Peyer's patch (tissue), 4 donors: ENCODE data around the gene PAQR3. TPM values are rescaled to one million over a fixed set of nuclear protein-coding genes. Genes with fewer than 3 reads are reported as not detected.
"Not testable (repeated sequence)": the region's sequence is repeated elsewhere in the genome, so short reads cannot be mapped to it uniquely, and the experiment has no call there.

Source experiments
- DNase-seq, 3 donors: peaks; one replicate each; pipeline ENCODE4 v3.0.0-alpha.2; 2017 to 2019
- H3K27ac ChIP-seq, 4 donors: fragments of 200-600 bp; sonication (generic); one replicate each; pipeline ENCODE4 v1.5.1; 2016 to 2019
- H3K27me3 ChIP-seq, 2 donors: fragments of 200-600 bp; sonication (generic); one replicate each; pipeline ENCODE4 v1.5.1; 2019
- H3K36me3 ChIP-seq, 3 donors: fragments of 200-600 bp; sonication (generic); one replicate each; pipeline ENCODE4 v1.5.1; 2016 to 2019
- H3K4me1 ChIP-seq, 4 donors: fragments of 200-600 bp; sonication (generic); one replicate each; pipeline ENCODE4 v1.5.1; 2016 to 2019
- H3K4me3 ChIP-seq, 4 donors: fragments of 200-600 bp; sonication (generic); 1 replicate in 3 of 4; 2 replicates in 1 of 4; pipeline ENCODE4 v1.5.1; 2016 to 2019; ENCODE audit warnings: mild to moderate bottlenecking in 1 of 4
- H3K9me3 ChIP-seq, 4 donors: fragments of 200-600 bp; sonication (generic); one replicate each; pipeline ENCODE4 v1.5.1; 2016 to 2019; ENCODE audit warnings: mild to moderate bottlenecking in 1 of 4
- CTCF ChIP-seq, 6 experiments: fragments of 450-650 bp in 4 of 6; fragments of 200-600 bp in 2 of 6; sonication (generic) in 1 of 6; IDR thresholded peaks; one replicate each; pipeline ENCODE4 v1.5.1; 2017 to 2019; ENCODE audit warnings: antibody characterized with exemption in 6 of 6, mild to moderate bottlenecking in 3 of 6, moderate library complexity in 1 of 6
- POLR2A ChIP-seq, 2 donors: fragments of 450-650 bp; IDR thresholded peaks; one replicate each; pipeline ENCODE4 v1.5.1; 2017; ENCODE audit warnings: antibody characterized with exemption in 2 of 2, mild to moderate bottlenecking in 2 of 2, moderate library complexity in 2 of 2
- total RNA-seq, 4 donors: library from RNA; depleted of rRNA; stranded (reverse); fragments of >200 nt; gene quantifications; one replicate each; pipeline ENCODE4 v1.1.0, GENCODE V29; 2016

Gene PAQR3
- total RNA-seq, 4 donors from 2014 or later = 12.9 to 31.5 (median 19.7) TPM

DNA sequence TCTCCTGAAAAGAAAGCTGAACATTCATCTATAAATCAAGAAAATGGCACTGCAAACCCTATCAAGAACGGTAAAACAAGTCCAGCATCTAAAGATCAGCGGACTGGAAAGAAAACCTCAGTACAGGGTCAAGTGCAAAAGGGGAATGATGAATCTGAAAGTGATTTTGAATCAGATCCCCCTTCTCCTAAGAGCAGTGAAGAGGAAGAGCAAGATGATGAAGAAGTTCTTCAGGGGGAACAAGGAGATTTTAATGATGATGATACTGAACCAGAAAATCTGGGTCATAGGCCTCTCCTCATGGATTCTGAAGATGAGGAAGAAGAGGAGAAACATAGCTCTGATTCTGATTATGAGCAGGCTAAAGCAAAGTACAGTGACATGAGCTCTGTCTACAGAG, 28.6 kb downstream of the PAQR3 start:
- no peak overlapping the region for H3K4me3 ChIP-seq
- TF ChIP-seq CTCF (IDR thresholded peaks at IDR 0.05) (no peak), POLR2A (IDR thresholded peaks at IDR 0.05) (no peak)
- peaks cover 0 to 18% (median 0%) of the 10 kb centered on the region in 3 donors for H3K36me3 ChIP-seq

GRCh38 chr4:78908974-78909373, 30.3 kb downstream of the PAQR3 start:
- H3K9me3 ChIP-seq, DNase-seq, H3K27ac ChIP-seq, H3K4me1 ChIP-seq, H3K4me3 ChIP-seq, H3K27me3 ChIP-seq: not testable (repeated sequence)
- peaks cover 0 to 18% (median 0%) of the 10 kb centered on the region in 3 donors for H3K36me3 ChIP-seq

More for the DNA sequence above, 28.6 kb downstream of the PAQR3 start:
- H3K4me1 ChIP-seq = no peaks in the 10 kb centered on the region
- H3K27me3 ChIP-seq = no peaks in the 10 kb centered on the region
- DNase-seq = no peak
- no peak overlapping the region for H3K27ac ChIP-seq
- H3K9me3 ChIP-seq = no peaks in the 10 kb centered on the region

DNA sequence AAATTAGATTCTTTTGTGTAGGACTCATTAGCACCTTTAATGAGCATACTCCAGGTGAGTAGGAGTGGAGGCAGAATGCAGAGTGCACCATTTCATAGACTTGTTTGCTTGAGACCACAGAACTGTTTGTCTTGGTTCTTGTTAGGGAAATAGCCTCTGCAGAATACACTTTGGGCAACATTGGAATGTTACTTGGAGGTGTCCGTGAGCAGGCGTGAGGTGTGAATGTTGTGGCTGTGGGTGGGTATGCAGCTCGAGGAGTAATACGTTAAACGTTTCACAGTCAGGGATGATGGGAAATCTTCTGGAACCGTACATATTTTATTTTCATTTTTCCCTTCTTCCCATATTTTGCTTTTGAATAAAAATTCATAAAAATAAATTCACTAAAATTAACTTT, 31.6 kb downstream of the PAQR3 start:
- no peaks in the 10 kb centered on the region for H3K9me3 ChIP-seq
- no peak overlapping the region for H3K4me3 ChIP-seq
- TF ChIP-seq CTCF (IDR thresholded peaks at IDR 0.05) (no peak), POLR2A (IDR thresholded peaks at IDR 0.05) (no peak)

DNA sequence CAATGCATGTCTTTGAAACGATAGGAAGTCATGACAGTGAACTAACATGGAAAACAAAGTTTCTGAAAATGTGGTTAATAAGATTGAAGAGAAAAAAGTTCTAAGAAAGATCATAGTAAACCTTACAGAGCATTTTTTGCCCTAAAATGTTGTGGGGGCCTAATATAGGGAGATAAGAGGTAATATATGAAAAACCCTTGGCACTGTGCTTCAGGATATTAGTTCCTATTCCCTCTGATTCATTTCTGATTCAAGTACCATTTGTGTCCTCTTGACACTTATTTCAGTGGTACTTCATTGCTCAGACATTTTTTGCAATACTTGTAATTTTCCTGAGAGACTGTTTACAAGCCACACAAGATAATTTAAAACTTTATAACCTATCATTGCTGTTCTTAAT, 35.1 kb downstream of the PAQR3 start:
- H3K4me1 ChIP-seq = peaks cover 0 to 19% (median 0%) of the 10 kb centered on the region in 4 donors
- no peaks in the 10 kb centered on the region for H3K27me3 ChIP-seq
- H3K4me3 ChIP-seq = no peak overlapping the region
- no peak overlapping the region for H3K27ac ChIP-seq
- no peaks in the 10 kb centered on the region for H3K9me3 ChIP-seq
- no peaks in the 10 kb centered on the region for H3K36me3 ChIP-seq
- DNase-seq = no peak
- no peak for TF ChIP-seq POLR2A (IDR thresholded peaks at IDR 0.05)
- no peak for TF ChIP-seq CTCF (IDR thresholded peaks at IDR 0.05)

More for the DNA sequence above, 31.6 kb downstream of the PAQR3 start:
- peaks cover 0 to 15% (median 0%) of the 10 kb centered on the region in 3 donors for H3K36me3 ChIP-seq
- no peak for DNase-seq
- H3K27ac ChIP-seq = no peak overlapping the region
- peaks cover 0 to under 1% (median 0%) of the 10 kb centered on the region in 4 donors for H3K4me1 ChIP-seq
- no peaks in the 10 kb centered on the region for H3K27me3 ChIP-seq

DNA sequence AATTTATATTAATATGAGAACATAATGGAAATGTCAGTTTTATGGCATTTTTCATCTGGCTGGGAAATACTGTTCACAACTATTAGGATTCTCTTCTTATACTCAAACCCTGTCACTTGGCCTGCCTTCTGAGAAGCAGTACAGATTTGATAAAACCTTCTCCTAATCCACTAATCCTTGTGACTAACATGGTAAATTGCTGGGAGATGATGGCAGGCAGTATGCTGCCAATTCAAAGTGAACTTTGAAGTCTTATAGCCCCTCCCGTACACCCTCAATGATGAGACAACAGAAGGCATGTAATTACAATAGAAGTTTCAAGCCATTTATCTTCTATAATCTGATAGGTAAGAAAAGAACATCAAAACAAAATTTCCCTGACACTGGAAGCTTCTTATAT, 36.9 kb downstream of the PAQR3 start:
- TF ChIP-seq POLR2A (IDR thresholded peaks at IDR 0.05) (no peak), CTCF (IDR thresholded peaks at IDR 0.05) (no peak)
- DNase-seq = peak in 1 of 3 donors; percentile 65

DNA sequence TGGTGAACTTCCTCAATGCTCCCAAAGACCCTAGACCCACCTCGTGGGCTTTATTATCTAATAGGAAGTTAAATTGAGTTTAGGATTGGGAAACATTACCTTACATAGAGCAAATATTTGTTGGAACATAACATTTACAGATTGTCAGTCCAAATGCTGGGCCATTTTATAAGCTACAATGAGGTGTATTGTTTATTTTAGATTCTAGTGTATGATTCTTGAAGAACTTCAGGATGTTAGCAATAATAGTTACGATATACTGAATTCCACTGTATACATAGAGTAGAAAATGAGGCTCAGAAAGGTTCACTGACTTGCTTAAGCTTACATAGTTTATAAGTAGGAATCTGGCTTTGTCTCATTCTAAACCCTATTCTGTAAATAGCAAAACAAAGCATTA, 37.4 kb downstream of the PAQR3 start:
- Histone ChIP-seq H3K4me3 (no peak overlapping the region), H3K9me3 (no peaks in the 10 kb centered on the region), H3K27me3 (no peaks in the 10 kb centered on the region), H3K4me1 (peaks cover 0 to 19% (median 0%) of the 10 kb centered on the region in 4 donors), H3K36me3 (no peaks in the 10 kb centered on the region), H3K27ac (no peak overlapping the region)
- DNase-seq = no peak
- no peak for TF ChIP-seq CTCF (IDR thresholded peaks at IDR 0.05)
- TF ChIP-seq POLR2A (IDR thresholded peaks at IDR 0.05) = no peak

More for the DNA sequence above, 36.9 kb downstream of the PAQR3 start:
- Histone ChIP-seq H3K27ac (no peak overlapping the region), H3K4me1 (peaks cover 0 to 19% (median 0%) of the 10 kb centered on the region in 4 donors), H3K27me3 (no peaks in the 10 kb centered on the region), H3K36me3 (no peaks in the 10 kb centered on the region), H3K9me3 (no peaks in the 10 kb centered on the region), H3K4me3 (no peak overlapping the region)
